ENCODE results near the gene DDX27.

Gene DDX27

DNA sequence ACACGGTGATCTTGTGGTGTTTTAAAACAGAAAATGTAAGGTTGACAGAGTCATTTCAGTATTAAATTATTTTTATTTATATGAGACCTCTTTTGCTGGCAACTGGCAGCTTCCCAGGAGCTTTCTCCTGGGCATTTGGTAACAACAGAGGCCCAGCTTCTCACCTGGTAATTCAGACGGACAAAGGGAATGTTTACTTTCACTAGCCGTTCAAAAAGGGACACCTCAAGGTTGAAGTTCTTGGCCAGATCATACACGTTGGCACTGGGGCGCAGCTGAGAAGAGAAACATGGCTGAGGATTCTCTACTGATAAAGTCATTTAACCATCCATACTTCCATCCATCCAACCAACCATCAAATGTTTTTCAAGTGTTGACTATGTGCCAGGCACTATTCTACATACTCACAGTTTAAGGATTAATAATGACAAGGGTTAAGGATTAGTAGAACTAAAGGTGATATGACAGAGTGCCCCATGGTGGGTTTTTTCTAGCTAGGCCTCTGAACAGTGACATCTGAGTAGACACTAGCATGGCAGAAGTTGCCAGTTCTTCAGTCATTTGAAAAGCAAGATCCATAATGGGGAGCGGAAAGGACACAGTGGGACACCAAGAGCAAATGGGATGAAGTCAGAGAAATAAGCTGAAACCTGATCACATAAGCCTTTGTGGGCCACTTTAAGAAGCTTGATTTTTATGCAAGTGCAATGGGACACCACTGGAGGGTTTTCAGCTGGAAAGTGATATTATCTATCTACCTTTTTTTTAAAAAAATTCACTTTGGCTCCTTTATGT is 33.5 kb downstream of the DDX27 start:
- DNase-seq = no peak

DNA sequence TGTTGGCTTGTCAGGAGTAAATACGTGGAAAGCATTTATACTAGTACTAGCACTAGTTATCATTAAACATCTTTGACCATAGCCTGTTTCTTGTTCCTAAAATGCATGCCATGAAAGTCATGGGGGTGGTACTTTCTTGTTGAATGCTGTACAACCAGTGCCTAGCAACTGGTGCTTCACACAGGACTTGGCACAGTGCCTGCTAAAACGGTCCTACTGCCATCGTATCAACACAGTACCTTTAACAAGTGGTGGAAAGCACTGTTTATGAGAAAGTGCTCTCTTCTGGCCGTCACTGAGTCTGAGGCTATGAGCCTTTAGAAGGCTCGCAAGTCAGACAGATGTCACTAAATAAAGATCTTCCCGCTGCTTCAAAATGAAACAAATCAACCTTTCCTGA is 37.0 kb downstream of the DDX27 start:
- DNase-seq = no peak

DNA sequence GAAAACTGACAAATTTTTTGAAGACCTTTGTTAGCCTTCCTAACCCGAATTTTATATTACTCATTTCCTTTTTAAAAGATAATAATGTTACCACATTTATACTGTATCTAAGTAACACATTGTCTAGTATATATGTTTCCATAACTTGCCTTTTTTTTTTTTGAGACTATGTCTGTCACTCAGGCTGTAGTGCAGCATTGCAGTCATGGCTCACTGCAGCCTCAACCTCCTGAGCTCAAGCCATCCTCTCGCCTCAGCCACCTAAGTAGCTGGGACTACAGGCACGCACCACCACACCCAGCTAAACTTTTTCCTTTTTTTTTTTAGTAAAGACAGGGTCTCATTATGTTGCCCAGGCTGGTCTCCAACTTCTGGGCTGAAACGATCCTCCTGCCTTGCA is 40.1 kb downstream of the DDX27 start:
- no peak for DNase-seq

DNA sequence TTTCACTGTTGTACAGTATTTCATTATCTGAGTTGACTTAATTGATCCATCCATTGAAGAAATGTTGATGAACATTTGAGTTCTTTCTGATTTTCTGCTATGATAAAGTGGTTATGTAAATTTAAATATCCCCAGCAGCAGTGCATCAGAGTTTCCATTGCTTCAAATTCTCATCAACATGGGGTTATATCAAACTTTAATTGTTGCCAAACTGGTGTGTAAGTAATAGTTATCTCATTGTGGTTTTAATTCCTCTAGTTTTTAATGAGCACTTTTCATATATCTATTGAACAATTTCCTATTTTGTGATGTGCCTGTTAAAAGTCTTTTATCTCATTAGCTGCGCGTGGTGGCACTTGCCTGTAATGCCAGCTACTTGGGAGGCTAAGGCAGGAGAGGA is 40.6 kb downstream of the DDX27 start:
- DNase-seq = no peak

DNA sequence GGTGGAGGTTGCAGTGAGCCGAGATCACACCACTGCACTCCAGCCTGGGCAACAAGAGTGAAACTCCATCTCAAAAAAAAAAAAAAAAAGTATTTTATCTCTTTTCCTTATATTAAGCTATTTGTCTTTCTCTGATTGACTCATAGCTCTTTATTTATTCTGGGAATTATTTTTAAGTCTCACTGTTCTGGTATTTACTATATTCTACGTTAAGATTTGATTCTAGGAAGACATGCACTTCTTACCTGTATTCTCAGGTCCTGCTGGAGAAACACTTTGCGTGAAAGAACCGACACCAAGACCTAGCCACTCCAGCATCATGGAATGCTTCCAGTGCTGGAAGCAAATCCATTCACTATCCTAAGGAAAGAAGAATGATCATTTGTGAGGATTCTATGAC is 41.0 kb downstream of the DDX27 start:
- no peak for DNase-seq

DNA sequence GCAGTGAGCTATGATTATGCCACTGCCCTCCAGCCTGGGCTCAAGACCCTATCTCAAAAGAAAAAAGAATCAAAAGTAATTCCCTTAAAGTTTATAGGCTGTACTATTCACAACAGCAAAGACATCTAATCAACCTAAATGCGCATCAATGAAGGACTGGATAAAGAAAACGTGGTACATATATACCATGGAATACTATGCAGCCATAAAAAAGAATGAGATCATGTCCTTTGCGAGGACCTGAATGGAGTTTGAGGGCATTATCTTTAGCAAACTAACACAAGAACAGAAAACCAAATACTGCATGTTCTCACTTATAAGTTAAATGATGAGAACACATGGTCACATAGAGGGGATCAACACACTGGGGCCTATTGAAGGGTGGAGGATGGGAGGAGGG is 42.0 kb downstream of the DDX27 start:
- DNase-seq = no peak

DNA sequence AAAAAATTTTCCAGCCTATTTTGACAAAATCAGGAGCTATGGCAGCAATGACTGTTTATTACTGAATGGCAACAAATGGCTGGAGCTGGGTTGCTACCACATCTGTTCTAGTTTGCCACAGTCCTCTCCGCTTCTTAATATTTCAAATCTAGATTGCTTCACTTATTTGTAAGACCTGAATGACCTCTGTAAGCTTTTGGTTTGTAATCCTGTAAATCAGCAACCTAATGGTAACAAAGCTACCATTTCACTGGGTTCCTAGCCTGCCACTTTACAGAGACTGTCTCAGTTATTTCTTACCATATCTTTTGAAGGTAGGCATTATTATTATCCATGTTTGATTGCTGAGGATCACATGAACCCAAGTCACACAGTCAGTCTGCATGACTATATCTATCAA is 43.2 kb downstream of the DDX27 start:
- no peak for DNase-seq

DNA sequence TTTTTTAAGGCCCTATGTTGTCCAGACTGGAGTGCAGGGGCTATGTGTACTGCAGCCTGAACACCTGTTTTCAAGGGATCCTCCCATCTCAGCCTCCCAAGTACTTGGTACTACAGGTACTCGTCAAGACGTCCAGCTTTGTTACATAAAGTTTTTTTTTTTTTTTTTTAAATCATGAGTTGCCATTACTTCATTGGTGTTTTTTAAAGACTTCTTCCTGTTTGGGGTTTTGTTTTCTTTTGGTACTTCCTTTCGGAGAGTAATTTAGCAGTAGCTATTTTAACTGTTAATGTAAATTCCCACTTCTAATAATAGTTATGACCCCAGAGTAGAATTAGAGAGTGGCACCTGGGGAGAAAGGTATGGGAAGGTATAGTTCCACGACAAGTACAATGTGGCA is 48.1 kb downstream of the DDX27 start:
- no peak for DNase-seq

DNA sequence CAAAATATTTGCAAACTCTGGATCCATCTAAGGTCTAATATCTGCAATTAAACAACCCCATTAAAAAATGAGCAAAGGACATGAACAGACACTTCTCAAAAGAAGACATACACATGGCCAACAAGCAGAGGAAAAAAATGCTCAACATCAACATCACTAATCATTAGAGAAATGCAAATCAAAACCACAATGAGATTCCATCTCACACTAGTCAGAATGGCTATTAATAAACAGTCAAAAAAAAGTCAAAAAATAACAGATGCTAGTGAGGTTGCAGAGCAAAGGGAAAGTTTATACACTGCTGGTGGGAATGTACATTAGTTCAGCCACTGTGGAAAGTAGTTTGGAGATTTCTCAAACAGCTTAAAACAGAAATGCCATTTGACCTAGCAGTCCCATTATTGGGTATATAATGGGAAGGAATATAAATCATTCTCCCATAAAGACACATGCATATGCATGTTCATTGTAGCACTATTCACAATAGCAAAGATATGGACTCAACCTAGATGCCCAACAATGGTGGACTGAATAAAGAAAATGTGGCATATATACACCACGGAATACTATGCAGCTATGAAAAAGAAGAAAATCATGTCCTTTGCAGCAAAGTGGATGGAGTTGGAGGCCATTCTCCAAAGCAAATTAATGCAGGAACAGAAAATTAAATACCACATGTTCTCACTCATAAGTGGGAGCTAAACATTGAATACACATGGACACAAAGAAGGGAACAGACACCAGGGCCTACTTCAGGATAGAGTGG is 49.6 kb downstream of the DDX27 start:
- DNase-seq = no peak

DNA sequence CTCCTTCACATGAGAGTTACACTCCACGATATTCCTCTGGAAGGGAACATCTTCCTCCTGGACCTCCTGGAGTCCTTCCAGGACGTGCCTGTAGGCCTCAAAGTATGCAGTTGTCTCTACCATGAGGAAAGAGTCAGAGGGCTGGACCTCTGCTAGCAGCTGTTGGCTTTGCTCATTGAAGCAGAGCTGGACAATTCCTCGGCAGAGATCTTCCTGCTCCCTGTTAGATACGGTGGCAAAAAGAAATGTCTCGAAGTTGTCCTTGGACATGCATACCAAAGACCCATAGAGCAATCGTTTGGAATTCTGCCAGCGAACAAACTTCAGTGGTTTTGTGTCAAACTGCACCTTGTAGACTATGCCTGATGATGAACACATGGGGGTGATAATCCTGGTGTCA is 51.0 kb downstream of the DDX27 start:
- no peak for DNase-seq

DNA sequence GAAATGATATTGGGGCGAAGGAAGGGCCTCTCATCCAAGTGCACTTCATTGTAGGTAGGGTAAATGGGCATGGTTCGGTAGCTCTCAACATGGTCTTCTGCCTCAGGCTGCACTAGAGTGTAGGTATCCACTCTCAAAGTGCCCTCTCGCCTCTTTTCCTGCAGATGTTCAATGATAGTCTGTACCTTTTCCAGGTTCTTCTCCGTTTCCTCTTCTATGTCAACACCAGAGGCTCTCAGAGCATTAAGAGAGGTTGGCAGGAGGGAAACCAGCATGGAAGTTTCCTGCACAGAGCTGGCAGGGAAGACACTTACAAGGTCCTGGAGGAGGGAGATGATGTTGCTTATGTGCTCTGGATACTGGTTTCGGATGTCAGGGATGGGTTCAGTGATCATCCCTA is 51.5 kb downstream of the DDX27 start:
- no peak for DNase-seq

DNA sequence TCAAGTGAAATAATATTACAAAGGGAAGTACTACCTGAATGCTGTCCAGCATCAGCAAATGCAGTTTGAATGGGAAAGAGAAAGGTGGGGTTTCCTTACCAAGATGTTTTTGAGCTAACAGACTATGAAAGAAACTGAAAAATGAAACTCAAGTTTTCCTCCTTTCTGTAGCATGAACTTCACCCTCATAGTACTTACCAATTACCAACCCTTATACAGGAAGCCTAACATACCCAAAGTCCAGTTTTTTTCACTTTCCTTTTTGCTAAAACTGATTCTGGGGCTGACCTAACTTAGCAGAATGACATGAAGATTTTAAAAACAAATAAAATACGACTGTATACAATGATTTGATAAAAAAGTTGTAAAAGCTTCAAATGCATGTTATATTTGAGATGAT is 53.4 kb downstream of the DDX27 start:
- DNase-seq = no peak

DNA sequence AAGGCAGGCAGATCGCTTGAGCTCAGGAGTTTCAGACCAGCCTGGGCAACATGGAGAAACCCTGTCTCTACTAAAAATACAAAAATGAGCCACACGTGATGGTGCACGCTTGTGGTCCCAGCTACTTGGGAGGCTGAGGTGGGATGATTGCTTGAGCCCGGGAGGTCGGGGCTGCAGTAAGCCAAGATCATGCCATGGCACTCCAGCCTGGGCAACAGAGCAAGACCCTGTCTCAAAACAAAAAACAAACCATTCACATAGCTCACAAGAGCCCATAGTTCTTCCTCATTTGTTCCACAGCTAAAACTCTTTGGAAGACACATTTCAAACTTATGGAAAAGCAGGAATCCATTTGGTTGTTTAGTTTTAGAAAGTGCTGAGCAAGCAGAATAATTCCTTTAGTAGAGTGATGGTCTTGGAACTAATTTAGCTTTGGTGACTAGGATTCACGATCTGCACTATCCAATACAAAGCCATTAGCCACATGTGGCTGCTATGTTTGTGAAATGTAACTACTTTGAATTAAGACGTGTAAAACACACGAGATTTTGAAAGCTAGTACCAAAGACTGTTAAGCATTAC is 54.6 kb downstream of the DDX27 start:
- no peak for DNase-seq

DNA sequence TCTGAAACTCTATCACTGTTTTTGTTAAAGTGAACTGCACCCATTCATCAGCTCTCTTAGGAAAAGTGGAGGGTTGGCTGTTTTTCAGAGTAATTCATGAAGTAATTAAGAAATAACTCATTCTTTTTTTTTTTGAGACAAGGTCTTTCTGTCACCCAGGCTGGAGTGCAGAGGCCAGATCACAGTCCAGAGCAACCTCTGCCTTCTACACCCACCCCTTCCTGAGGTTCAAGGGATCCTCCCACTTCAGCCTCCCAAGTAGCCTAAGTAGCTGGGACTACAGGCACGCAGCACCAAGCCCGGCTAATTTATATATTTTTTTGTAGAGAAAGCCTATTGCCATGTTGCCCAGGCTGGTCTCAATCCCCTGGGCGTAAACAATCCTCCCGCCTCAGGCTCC is 56.0 kb downstream of the DDX27 start:
- no peak for DNase-seq

DNA sequence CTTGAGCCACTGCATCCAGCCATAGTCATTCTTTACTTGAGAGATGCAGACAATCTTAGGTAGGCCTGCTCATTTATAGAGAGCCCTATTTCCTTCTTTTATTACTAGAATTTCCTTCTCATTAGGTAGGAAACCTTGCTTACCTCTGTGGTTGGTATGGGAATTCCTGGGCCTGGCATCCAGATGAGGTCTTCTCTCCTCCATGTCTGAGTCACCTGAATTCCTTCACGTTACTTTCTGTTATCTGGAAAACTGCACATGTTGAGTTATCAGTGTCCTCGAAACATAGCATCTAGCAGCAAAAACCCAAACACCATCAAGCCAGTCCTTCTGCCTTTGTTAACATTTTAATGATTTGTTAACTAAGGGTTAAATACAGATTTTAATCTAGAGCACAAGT is 56.4 kb downstream of the DDX27 start:
- DNase-seq = peak; percentile 37

DNA sequence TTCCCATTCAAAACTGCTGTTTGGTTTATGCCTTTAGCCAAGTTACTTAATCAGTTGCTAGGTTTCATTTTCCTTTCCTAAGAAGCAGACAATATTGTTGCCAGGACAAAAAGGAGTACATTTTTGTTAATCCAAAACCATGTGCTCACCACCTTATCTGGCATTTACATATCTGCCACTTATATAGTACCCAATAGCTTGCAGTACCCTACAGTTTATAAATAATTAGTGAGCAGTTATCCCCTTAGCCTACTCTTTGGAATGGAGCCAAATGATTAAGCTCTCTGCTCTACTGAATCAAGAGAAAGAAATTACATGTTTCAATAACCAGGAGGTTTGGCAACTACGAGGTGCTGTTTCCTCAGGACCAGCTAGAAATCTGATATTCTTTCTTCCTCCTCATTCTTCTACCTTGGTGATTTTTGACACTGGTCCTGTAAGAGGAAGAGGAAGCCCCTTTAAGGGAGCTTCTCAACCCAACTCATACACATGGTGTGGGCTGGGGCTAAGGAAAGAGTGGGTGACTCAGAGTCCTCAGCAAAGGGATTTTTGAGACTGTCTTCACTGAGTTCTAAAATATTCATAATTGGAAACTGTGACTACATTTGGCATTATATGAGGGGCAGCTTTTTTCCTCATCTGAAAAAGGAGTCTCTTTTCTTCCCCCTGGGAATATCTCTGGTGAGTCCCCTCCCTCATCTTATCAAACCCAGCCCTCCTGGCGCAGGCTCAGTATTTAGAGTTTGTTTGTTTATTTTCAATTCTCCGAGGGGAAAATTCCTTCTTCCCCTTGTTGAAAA is 57.1 kb downstream of the DDX27 start:
- DNase-seq = no peak

DNA sequence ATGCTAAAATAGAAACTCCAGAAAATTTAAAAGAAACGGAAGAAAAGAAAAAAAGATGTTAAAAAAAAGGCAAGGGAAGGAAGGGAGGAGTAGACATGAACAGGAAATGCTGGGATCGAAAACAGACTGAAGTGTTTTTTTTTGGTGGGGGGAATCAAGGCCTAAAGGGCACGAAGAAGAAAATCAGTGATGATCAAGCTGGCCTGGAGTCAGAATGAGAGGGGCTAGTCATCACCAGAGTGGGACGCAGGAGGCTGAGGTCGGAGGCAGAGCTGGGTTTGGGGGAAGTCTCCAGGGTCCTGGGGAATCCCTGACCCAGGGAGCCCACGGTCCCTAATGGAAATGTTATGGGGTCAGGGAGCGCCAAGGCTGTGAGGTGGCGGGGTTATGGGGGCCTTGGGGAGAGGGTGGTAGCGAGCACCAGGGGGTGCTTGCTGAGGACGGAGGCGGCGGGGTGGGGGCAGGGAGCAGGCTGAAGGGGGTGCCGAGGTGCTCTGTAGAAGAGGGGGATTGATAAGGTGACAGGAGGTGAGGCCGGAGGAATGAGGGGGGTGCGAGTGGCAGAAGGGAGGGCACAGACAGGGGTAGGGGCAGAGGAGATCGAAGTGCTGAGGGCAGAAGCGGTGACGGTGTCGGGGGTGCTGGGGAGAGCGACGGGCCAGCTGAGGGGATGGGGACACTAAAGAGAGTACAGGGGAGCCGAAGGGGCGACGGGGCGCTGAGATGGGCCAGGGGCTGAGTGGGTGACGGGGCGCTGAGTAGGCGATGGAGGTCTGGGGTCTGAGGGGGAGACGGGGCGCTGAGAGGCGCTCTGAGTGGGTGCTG is 58.0 kb downstream of the DDX27 start:
- no peak for DNase-seq

DNA sequence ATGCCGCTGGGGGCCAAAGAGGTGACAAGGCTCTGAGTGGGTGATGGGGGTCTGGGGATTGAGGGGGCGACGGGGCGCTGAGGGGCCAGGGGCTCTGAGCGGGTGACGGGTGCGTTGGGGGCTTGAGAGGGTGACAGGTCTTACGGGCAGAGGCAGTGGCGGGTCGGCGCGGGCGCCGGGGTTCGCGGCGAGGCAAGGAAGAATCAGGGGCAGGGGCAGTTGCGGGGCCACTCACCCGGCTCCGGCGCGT is 58.5 kb downstream of the DDX27 start:
- DNase-seq = no peak

DNA sequence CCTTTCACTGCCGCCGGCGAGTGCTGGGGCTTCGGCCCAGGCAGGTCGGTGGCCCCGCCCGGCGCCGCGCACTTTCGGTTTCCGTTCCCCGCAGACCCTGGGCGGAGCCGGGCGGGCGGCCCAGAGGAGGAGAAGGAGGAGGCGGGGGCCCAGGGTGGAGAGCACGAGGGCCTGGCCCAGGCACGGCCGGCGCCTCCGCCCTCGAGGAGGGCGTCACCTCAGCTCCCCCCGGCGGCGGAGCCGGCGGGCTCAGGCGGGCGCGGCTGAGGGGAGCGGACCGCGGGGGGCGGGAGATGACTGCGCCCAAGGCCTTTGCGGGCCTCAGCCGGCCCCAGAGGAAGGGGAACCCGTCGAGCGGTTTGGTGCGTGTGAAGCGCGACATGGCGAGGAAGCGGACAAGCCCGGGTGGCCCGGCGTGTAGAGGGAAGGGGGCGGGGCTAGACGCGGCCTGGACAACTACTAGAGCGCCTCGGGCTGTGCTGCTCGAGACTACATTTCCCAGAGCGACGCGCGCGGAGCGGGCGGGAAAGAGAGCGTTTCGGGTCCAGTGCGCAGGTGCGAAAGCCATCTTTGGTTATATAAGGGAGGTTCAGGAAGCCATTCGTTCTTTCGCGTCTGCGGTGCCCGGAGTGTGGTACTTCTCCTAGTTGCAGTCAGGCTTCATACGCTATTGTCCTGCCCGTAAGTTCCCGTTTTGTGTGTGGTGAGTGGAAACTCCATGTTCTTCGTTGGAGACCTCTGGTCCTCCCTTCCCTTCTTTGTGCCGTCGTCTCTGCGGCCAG is 59.0 kb downstream of the DDX27 start, which contains the start of gene ZNFX1:
Gene ZNFX1, minus strand, starts transcription at position 22 of the 782 bp plus-strand sequence. CDS start 2,218 bp downstream, outside the sequence.
- DNase-seq = peak; percentile 85

DNA sequence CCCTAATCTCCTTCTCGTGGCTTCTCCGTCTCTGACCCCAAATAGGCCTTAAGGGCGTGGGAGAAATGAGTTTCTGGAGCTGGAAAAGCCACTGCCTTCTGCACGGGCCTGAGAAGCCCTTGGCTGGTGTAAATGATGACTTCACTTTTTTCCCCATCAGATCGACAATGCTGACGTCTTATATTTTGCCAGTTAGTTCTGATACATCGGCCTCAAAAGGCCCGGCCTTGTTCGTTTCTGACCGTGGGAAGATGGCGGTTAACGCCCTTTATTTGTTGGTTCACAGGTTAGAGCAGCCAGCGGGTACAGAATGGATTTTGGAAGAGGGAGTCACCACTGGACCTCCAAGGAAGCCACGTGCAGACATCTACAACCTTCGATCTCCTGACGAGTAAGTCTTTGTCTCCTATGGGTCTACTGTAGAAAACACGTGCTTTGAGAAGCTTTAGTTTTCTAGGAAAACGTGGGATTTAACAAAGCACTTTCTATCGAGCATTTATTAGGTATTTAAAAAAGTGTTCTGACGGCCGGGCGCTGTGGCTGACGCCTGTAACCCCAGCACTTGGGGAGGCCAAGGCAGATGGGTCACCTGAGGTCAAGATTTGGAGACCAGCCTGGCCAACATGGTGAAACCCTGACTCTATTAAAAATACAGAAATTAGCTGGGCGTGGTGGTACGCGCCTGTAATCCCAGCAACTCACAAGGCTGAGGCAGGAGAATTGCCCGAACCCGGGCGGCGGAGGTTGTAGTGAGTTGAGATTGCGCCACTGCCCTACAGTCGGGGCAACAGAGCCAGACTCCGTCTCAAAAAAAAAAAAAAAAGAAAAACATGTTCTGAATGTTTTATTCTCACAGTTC is 59.8 kb downstream of the DDX27 start:
- DNase-seq = no peak

Data from 8988T (cell line).